HG03280 (cell line): ENCODE measurements around the gene ZFP57.

Source experiments
- ATAC-seq: cut with Tn5 transposase; IDR thresholded peaks from one replicate; pipeline ENCODE4 v1.9.1; 2021; ENCODE audit warnings: mild to moderate bottlenecking, moderate library complexity; ENCODE audit not compliant: unreplicated experiment

Gene ZFP57

DNA sequence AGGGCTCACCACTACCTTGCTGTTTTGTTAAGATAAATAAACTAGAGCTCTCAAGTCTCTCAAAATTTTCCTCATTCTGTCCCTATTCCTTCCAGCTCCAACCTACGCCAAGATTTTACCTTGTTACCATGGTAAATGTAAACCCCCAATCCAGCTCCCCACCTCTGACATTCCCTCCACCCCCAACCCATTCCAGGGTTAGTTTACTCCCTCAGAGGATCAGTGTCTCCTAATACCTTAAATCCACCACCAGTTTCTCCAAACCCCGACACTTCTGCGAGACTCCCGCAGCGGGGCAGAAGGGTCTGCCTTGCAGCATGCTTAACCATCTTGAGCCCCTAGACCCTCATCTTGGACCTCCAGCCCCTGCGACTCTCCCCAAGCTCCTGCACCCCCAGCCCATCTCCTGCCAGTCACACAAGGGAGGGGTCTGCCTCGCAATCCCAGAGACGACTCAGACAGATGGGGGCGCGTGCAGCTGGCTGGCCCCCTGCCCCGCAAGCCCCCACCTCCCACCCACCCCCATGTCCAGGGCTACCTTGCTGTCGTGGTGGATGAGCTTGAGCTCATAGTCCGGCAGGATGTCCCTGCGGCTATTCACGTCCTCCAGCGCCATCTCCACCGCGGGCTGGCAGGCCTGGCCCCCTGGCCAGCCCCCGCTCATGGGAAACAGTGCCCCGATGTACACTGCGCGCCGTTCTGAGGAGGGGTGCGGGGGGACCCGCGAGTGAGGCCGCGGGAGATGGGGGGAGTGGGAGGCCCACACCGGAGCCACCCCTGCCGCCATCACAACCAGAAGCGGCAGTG lies 53.8 kb downstream of the ZFP57 start:
- no peak for ATAC-seq

DNA sequence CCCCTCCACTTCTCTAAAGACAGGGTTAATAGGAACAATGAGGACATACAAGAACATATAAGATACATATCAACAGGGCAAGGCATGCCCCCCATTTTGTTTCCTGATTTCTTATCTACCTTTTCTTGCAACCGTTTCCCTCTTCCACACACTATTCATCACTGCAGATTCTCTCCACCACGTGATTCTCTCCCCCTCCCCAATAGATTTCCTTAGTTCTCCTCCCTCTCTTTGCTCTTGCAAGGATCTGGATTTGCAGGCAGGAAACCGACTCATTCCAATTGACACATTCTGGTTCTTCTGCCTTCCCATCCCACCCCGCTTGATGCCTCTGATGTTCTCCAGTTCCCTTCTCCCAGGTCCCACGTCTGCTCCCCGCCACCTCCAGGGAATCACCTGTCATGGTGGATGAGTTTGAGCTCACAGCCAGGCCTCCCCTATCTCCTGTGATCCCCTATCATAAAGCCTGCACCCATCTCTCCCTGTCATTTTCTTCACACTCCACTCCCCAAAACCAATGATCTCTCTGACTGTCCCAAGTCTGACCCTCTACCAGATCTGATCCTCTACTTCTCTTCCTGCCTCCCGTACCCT lies 55.5 kb downstream of the ZFP57 start:
- ATAC-seq: no peak

DNA sequence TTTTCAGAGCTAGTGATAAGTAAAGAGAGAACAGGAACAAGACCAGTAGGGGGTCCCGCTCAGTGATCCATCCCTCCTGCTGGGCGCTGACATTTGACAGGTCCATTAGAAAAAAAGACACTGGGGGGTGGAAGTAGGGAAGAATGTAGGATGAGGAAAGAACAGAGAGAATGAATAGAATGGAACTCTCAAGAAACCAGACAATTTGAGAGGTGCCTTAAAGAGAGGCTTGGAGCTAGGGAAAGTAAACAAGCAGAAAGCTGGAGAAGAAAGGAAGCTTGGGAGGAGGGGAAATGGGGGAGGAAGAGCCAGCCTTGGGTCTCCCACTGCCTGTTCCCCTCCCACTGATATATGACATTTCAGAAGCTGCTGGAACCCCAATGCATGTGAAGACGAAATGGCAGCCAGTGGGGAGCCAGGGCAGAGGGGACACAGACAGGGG lies 56.4 kb downstream of the ZFP57 start:
- no peak for ATAC-seq
